ENCODE measurements around the gene FKBP3. TPM values are rescaled to one million over a fixed set of nuclear protein-coding genes. Genes with fewer than 3 reads are reported as not detected.
A peak's percentile ranks its signal among the peaks of the same experiment; 100 is the strongest.
"Not testable (repeated sequence)": the region's sequence is repeated elsewhere in the genome, so short reads cannot be mapped to it uniquely, and the experiment has no call there.

Gene FKBP3
- total RNA-seq: 10 to 100 TPM; 52.5 to 80.5 TPM

- peaks cover 21% of the 10 kb centered on the region for H3K36me3 Mint-ChIP-seq (ENCODE audit: low read depth)
- H3K27me3 Mint-ChIP-seq: no peaks in the 10 kb centered on the region
- H3K27ac Mint-ChIP-seq: peak within 1 kb of the TSS; percentile 100
- peak; percentile 95 for ATAC-seq (replicated peaks)
- H3K4me3 Mint-ChIP-seq: peak within 1 kb of the TSS; percentile 100
- H3K4me1 Mint-ChIP-seq: peaks cover 12% of the 10 kb centered on the region
- H3K9me3 Mint-ChIP-seq: no peaks in the 10 kb centered on the region
Observed at GRCh38 chr14:45134051-45134958, at the start of gene FKBP3. Gene FKBP3 (minus strand): TSS chr14:45134481. CDS start chr14:45134456, 25 bp downstream.

GRCh38 chr14:45181806-45182205, 47.5 kb upstream of the FKBP3 start:
- Mint-ChIP-seq H3K27me3 (no peaks in the 10 kb centered on the region), H3K4me1 (no peaks in the 10 kb centered on the region), H3K4me3 (no peak overlapping the region), H3K9me3 (no peaks in the 10 kb centered on the region), H3K36me3 (ENCODE audit: low read depth) (no peaks in the 10 kb centered on the region), H3K27ac (no peak overlapping the region)
- ATAC-seq (replicated peaks): no peak

- Mint-ChIP-seq H3K9me3 (no peaks in the 10 kb centered on the region), H3K27ac (no peak overlapping the region), H3K36me3 (ENCODE audit: low read depth) (peaks cover 2% of the 10 kb centered on the region), H3K4me1 (no peaks in the 10 kb centered on the region), H3K4me3 (no peak overlapping the region), H3K27me3 (no peaks in the 10 kb centered on the region)
- no peak for ATAC-seq (replicated peaks)
Observed at GRCh38 chr14:45181329-45181728, 47.0 kb upstream of the FKBP3 start.

GRCh38 chr14:45177076-45177475, 42.8 kb upstream of the FKBP3 start:
- no peaks in the 10 kb centered on the region for H3K4me1 Mint-ChIP-seq
- no peak overlapping the region for H3K27ac Mint-ChIP-seq
- no peaks in the 10 kb centered on the region for H3K27me3 Mint-ChIP-seq
- no peak overlapping the region for H3K4me3 Mint-ChIP-seq
- no peaks in the 10 kb centered on the region for H3K9me3 Mint-ChIP-seq
- no peak for ATAC-seq (replicated peaks)
- peaks cover 13% of the 10 kb centered on the region for H3K36me3 Mint-ChIP-seq (ENCODE audit: low read depth)

GRCh38 chr14:45169906-45170305, 35.6 kb upstream of the FKBP3 start:
- Mint-ChIP-seq H3K9me3 (no peaks in the 10 kb centered on the region), H3K27ac (no peak overlapping the region), H3K4me3 (no peak overlapping the region), H3K4me1 (no peaks in the 10 kb centered on the region), H3K36me3 (ENCODE audit: low read depth) (peaks cover 22% of the 10 kb centered on the region), H3K27me3 (no peaks in the 10 kb centered on the region)
- ATAC-seq (replicated peaks): no peak

GRCh38 chr14:45156067-45156466, 21.8 kb upstream of the FKBP3 start:
- no peak overlapping the region for H3K4me3 Mint-ChIP-seq
- ATAC-seq (replicated peaks): peak; percentile 91
- peaks cover 25% of the 10 kb centered on the region for H3K36me3 Mint-ChIP-seq (ENCODE audit: low read depth)
- no peak overlapping the region for H3K27ac Mint-ChIP-seq
- no peaks in the 10 kb centered on the region for H3K27me3 Mint-ChIP-seq
- H3K4me1 Mint-ChIP-seq: peaks cover 7% of the 10 kb centered on the region
- H3K9me3 Mint-ChIP-seq: no peaks in the 10 kb centered on the region

GRCh38 chr14:45150386-45150890, 16.2 kb upstream of the FKBP3 start:
- peaks cover 31% of the 10 kb centered on the region for H3K36me3 Mint-ChIP-seq (ENCODE audit: low read depth)
- H3K27ac Mint-ChIP-seq: no peak overlapping the region
- H3K27me3 Mint-ChIP-seq: no peaks in the 10 kb centered on the region
- H3K4me3 Mint-ChIP-seq: no peak overlapping the region
- ATAC-seq (replicated peaks): no peak
- H3K9me3 Mint-ChIP-seq: no peaks in the 10 kb centered on the region
- no peaks in the 10 kb centered on the region for H3K4me1 Mint-ChIP-seq

GRCh38 chr14:45149602-45150001, 15.3 kb upstream of the FKBP3 start:
- Mint-ChIP-seq H3K27me3 (no peaks in the 10 kb centered on the region), H3K4me3 (no peak overlapping the region), H3K27ac (no peak overlapping the region), H3K9me3 (no peaks in the 10 kb centered on the region), H3K36me3 (ENCODE audit: low read depth) (peaks cover 31% of the 10 kb centered on the region), H3K4me1 (no peaks in the 10 kb centered on the region)
- ATAC-seq (replicated peaks): no peak

GRCh38 chr14:45145214-45145613, 10.9 kb upstream of the FKBP3 start:
- H3K27me3 Mint-ChIP-seq: no peaks in the 10 kb centered on the region
- no peak overlapping the region for H3K27ac Mint-ChIP-seq
- H3K36me3 Mint-ChIP-seq (ENCODE audit: low read depth): peaks cover 23% of the 10 kb centered on the region
- no peak for ATAC-seq (replicated peaks)
- no peaks in the 10 kb centered on the region for H3K9me3 Mint-ChIP-seq
- no peak overlapping the region for H3K4me3 Mint-ChIP-seq
- no peaks in the 10 kb centered on the region for H3K4me1 Mint-ChIP-seq

- Mint-ChIP-seq H3K27me3 (no peaks in the 10 kb centered on the region), H3K36me3 (ENCODE audit: low read depth) (peaks cover 19% of the 10 kb centered on the region), H3K4me1 (no peaks in the 10 kb centered on the region), H3K27ac (no peak overlapping the region), H3K4me3 (no peak overlapping the region), H3K9me3 (no peaks in the 10 kb centered on the region)
- ATAC-seq (replicated peaks): no peak
Observed at GRCh38 chr14:45144658-45145057, 10.4 kb upstream of the FKBP3 start.

- not testable (repeated sequence) for ATAC-seq (replicated peaks); H3K9me3 Mint-ChIP-seq; H3K27ac Mint-ChIP-seq; H3K4me3 Mint-ChIP-seq; H3K27me3 Mint-ChIP-seq
- Mint-ChIP-seq H3K4me1 (peaks cover 12% of the 10 kb centered on the region), H3K36me3 (ENCODE audit: low read depth) (peaks cover 14% of the 10 kb centered on the region)
Observed at GRCh38 chr14:45142083-45142482, 7.8 kb upstream of the FKBP3 start.

- Mint-ChIP-seq H3K36me3 (ENCODE audit: low read depth) (peaks cover 14% of the 10 kb centered on the region), H3K27me3 (no peaks in the 10 kb centered on the region), H3K9me3 (no peaks in the 10 kb centered on the region), H3K4me1 (peaks cover 12% of the 10 kb centered on the region), H3K4me3 (no peak overlapping the region), H3K27ac (no peak overlapping the region)
- no peak for ATAC-seq (replicated peaks)
Observed at GRCh38 chr14:45140661-45141187, 6.4 kb upstream of the FKBP3 start.

- Mint-ChIP-seq H3K9me3 (no peaks in the 10 kb centered on the region), H3K27ac (peak overlapping the region; percentile 100), H3K4me1 (peaks cover 12% of the 10 kb centered on the region), H3K4me3 (peak overlapping the region; percentile 100), H3K36me3 (ENCODE audit: low read depth) (peaks cover 15% of the 10 kb centered on the region), H3K27me3 (no peaks in the 10 kb centered on the region)
- no peak for ATAC-seq (replicated peaks)
Observed at GRCh38 chr14:45136399-45136798, 2.1 kb upstream of the FKBP3 start.

- peaks cover 12% of the 10 kb centered on the region for H3K4me1 Mint-ChIP-seq
Observed at GRCh38 chr14:45135659-45136395, 1.5 kb upstream of the FKBP3 start, which contains the start of gene FANCM. Gene FANCM (plus strand): TSS chr14:45135930. CDS start chr14:45136032, 102 bp downstream.

More at GRCh38 chr14:45135659-45136395, 1.5 kb upstream of the FKBP3 start, which contains the start of gene FANCM:
- peak within 1 kb of the TSS; percentile 100 for H3K4me3 Mint-ChIP-seq
- peak within 1 kb of the TSS; percentile 100 for H3K27ac Mint-ChIP-seq
- H3K36me3 Mint-ChIP-seq (ENCODE audit: low read depth): peaks cover 15% of the 10 kb centered on the region
- H3K27me3 Mint-ChIP-seq: no peaks in the 10 kb centered on the region
- H3K9me3 Mint-ChIP-seq: no peaks in the 10 kb centered on the region
- peak; percentile 58 for ATAC-seq (replicated peaks)

All from activated T-helper 17 cell treated with anti-CD3 and anti-CD28 coated beads, Interleukin-2, amount 50 U/mL, for 72 hours (primary cell).